Inflammatory macrophage treated with lipopolysaccharide for 1 hour (primary cell): ENCODE measurements around the gene PLEKHH1.

ENCODE experiments used
- DNase-seq, 2 donors: peaks; one replicate each; pipeline ENCODE4 v3.0.0-alpha.2; 2020 to 2022

The PLEKHH1 gene

DNA sequence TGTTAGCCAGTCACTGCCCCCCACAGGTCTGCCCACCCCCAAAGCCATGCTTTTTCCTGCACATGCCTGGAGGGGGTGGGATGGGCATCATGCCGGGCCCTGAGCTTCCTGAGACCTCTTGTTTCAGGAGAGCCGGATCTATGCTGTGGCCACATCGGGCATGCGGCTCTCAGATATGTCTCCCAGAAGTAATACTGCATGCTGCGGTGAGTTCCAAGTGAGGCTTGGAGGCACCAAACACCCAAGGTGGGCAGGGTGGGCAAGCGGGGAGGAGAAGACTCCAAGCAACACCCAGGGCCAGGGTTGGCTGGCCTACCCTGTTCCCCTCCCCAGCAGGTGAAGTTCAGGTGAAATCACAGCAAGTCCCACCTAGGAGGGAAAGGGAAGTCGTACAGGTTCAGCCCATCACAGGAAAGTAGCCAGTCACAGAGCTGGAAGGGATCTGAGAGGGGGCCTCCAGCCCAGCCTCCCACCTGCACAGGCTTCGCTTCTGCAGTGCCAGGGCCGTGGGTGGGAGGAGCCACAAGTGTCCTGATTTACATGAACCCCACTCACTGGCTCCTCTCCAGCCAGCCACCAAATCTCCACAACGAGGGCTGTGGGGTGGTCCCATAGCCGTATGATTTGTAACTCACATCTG is 36.0 kb downstream of the PLEKHH1 start:
- no peak for DNase-seq

GRCh38 chr14:67569651-67570290 is 36.7 kb downstream of the PLEKHH1 start:
- no peak for DNase-seq

GRCh38 chr14:67570453-67570852 is 37.4 kb downstream of the PLEKHH1 start:
- no peak for DNase-seq

- DNase-seq, result peak; percentile 44 to 75
These were observed 38.3 kb downstream of the PLEKHH1 start for GRCh38 chr14:67571275-67571990.

DNA sequence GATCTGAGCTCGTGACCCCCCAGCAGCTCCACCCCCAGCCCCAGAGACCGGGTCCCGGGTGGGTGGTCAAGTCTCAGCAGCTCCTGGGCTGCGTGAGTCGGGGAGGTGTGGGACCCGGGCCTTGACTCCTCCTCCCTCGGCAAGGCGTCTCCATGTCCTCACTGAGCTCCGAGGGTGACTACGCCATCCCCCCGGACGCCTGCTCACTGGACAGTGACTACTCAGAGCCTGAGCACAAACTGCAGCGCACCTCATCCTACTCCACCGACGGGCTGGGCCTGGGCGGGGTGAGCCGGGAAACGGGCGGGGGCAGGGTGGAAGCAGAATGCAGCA is 38.9 kb downstream of the PLEKHH1 start:
- no peak for DNase-seq

DNA sequence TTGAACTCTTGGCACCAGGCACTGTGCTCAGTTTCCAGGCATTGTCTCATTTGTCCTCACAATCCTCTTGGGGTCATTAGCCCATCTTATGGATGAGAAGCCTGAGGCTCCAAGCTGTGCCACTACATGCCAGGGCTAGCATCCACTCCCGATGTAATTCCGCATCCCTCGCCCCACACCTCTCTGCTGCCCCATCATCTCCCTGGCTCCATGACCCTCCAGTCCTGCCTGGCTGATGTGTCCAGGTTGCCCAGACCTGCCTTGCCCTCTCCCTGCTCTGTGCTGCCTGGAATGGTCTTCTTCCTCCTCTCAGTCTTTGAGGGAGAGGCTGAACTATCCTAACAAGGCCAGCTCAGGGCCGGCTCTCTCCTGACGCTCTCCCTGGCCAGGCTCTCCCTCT is 39.5 kb downstream of the PLEKHH1 start:
- no peak for DNase-seq

- DNase-seq, result no peak
These were observed 40.3 kb downstream of the PLEKHH1 start for GRCh38 chr14:67573228-67574010.

- no peak for DNase-seq
These were observed 41.1 kb downstream of the PLEKHH1 start for GRCh38 chr14:67574156-67574555.

DNA sequence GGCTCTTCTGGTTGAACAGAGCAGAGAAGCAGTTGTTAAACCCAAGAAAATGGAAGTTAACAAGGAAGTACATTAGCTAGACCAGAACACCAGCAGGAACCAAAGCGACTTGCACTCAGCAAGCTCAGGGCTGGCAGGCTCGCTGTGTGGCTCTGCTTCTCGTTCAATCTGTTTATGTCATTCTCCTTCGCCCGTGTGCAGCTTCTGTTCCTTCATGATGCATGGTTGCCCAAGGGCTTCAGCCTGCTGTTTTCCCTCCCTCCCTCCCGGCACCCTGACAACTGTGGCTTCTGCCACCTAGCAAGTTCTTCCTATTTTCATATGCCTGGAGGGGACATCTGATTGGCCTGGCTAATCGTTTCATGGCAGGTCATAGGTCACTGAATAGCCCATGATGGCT is 41.7 kb downstream of the PLEKHH1 start:
- DNase-seq, result no peak

- DNase-seq, result peak; percentile 54 to 62
These were observed 42.6 kb downstream of the PLEKHH1 start for GRCh38 chr14:67575684-67576083.

GRCh38 chr14:67576216-67576955 is 43.3 kb downstream of the PLEKHH1 start:
- DNase-seq, result no peak

DNA sequence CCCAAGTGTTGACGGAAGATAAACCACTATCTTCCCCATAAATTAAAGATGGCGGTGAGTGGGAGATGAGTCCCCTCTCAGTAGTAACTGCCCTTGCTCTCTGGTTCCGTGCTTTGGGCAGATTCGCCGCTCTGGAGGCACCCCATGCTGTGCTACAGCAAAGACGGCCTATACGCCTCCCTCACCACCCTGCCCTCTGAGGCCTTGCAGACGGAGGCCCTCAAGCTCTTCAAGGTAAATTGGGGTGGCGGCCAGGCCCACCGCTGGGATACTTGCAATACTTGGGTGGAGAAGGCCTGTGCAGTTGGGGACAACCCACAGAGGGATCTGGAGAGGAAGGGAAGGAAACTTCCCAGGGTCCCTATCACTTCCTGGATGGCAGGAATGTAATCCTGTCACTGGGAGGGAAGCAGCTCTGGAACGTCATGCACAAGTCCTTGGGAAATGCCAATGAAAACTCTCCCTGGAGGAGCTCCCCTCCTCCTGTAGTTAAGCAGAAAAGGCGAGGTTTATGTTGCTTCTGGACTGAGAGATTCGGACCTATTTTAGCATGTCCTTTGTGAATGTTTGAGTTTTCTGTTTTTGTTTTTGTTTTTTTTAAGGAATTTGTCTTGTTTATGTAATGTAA is 44.2 kb downstream of the PLEKHH1 start:
- DNase-seq, result no peak

DNA sequence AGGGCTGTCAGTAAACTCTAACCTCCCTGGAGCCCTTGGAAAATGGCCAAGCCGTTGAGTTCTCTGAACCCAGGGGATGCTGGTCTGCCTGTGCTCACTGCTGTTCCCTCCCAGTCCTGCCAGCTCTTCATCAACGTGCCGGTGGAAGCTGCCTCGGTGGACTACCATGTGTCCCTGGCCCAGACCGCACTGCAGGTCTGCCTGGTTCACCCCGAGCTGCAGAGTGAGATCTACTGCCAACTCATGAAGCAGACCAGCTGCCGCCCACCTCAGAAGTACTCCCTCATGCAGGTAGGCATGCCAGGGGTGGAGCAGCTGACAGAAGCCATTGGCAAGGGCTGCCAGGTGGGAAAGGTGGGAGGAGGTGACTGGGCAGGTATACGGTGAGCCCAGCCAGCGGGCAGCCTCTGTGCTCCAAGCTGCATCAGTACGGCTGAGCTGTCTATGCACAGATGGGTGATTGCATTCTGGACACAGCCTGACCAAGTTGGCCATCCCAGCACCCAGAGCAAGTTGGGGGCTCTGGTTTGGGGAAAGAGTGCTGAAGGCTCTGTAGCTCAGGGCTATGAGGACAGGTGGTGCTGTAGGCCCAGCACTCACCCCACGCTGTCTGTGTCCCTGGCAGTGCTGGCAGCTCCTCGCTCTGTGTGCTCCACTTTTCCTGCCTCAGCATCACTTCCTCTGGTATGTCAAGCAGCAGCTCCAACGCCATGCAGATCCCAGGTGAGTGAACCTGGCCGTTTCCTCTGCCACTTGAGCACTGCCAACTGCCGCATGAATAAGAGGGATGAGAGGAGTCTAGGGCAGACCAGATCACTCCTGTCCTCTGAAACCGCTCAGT is 45.0 kb downstream of the PLEKHH1 start:
- no peak for DNase-seq

GRCh38 chr14:67579040-67579439 is 46.0 kb downstream of the PLEKHH1 start:
- DNase-seq, result no peak

DNA sequence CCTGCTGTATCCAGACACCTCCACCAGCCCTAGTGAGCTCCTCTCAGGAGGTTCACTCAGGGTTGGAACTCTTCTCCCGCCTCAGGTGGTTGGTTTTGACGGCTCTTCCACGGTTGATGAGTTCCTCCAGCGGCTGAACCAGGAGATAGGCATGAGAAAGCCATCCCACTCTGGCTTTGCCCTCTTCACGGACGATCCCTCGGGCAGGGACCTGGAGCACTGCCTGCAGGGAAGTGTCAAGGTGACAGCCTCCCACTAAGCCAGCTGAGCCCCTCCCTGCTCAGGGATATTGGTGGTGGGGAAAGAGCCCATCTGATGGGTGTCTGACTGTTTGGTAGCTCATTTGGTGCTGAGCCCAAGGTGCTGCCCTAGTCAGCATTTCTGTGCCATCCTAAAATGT is 46.5 kb downstream of the PLEKHH1 start:
- DNase-seq, result no peak

DNA sequence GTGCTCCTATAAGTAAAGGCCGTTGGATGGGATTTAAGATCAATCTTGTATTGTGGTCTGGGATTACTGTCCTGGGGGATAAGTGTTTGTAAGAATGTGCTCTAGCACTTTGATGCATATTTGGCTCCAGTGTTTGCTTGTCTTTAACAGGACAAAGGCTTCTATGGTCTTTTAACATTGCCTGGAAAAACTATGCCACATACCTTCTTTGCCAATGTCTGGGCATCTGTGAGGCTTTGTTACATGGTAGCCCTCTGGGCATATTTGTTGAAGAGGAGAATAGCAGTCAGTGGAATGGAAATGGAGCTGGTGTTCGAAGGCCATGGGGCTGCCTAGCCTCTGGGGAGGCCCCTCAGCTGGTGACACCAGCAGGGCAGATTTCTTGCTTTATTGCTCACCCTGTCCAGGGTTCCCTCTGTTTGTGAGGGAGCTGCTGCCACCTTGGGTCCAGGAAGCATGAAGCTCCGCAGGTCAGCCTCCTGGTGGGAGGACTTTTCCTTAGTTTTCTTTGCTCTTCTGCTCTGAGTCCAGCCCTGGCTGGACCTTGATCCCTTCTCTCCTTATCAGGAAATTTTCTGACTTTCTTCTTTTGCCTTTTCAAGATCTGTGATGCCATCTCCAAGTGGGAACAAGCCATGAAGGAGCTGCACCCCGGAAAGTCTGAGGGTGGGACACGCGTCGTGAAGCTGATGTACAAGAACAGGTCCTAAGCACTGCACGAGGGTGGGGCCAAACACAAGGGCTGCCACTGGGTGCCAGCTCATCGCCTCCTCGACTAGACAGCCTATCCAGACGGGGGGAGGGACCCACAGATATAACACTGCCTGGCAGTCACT is 47.5 kb downstream of the PLEKHH1 start:
- no peak for DNase-seq

DNA sequence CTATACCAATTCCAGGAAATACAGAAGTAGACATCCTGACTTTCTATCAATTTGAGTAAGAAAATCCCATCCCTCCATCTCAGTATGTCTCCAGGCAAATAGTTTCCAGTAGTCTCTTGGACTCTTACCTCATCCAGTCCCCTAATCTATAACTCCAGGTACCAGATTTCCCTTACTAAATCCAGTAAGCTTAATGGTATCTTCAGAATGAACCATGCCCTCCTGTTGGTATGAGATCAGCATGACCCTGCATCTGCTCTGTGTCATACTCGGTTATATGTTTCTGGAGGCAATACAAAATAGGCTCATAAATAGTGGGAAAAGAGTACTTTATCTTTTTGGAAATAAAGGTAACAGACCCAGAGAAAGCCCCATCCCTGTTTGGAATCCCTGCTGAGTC is 48.6 kb downstream of the PLEKHH1 start:
- DNase-seq, result no peak

DNA sequence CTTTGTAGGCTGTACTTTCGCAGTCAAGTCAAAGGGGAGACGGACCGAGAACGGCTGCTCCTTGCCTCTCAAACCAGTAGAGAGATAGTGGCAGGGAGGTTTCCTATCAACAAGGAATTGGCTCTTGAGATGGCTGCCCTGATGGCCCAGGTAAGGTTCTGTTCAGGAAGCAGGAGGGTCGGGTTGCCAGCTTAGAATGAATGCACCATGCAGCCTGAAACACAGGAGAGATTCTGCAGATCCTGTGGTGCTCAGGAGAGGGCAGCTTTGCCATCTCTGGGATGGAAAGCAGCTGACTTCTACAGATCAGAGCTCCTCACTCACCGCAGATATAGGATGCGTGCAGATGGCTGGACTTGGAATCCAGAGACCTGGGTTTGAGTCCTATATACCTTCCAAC is 49.0 kb downstream of the PLEKHH1 start:
- no peak for DNase-seq

DNA sequence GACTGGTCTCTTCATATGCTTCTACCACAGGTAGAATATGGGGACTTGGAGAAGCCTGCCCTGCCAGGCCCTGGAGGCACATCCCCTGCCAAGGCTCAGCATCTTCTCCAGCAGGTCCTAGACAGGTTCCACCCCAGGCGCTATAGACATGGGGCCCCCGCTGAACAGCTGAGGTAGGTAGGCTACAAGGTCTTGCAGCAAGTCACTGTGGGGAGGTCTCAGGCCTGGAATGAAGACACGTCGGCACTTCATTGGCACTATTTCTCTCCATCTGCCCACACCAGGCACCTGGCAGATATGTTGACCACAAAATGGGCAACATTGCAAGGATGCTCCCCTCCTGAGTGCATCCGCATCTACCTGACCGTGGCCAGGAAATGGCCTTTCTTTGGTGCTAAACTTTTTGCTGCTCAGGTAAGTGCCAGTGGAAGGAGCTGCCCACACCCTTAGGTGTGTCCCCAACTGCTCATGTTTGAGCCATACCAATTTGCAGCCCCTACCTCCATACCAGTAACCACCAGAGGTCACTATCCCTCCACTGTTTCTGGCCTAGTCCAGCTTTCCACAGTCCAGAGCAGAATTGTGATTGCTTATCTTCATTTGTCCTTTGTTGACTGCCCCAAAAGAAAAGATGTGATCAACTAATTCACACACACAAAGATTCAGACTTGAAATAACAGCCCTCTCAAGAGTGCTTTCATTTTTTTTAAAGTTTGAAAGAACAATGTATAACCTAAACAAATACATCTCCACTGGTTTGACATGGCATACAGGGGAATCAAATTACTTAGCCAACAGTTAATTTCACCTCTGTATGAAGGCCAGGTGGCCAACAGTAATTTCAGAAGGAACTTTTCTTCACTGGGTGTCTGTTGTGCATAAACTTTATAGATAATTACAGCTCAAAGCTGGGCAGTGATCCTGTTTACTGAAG is 50.9 kb downstream of the PLEKHH1 start:
- DNase-seq, result peak; percentile 26 to 66
